WTC11 (cell line): ENCODE measurements around the gene AMELX.

Experiments used
- ATF1 ChIP-seq: sonication (generic); formaldehyde crosslinking; IDR thresholded peaks from 2 replicates; pipeline ENCODE4 v1.8.1; 2023; ENCODE audit warnings: mild to moderate bottlenecking, moderate library complexity, missing genetic modification reagents
- ATF2 ChIP-seq: sonication (generic); formaldehyde crosslinking; IDR thresholded peaks from 2 replicates; pipeline ENCODE4 v1.8.1; 2022; ENCODE audit warnings: low read depth, missing genetic modification reagents, borderline replicate concordance
- ATF3 ChIP-seq: sonication (generic); formaldehyde crosslinking; conservative IDR thresholded peaks from 2 replicates; pipeline ENCODE4 v1.8.1; 2022; ENCODE audit warnings: mild to moderate bottlenecking, missing genetic modification reagents
- ATF6 ChIP-seq: sonication (generic); formaldehyde crosslinking; IDR thresholded peaks from 2 replicates; pipeline ENCODE4 v1.8.1; 2023; ENCODE audit warnings: mild to moderate bottlenecking, missing genetic modification reagents
- CTCF ChIP-seq: fragments of 200-600 bp; IDR thresholded peaks from 2 replicates; pipeline ENCODE4 v1.8.0; 2022; ENCODE audit warnings: antibody characterized with exemption
- E2F1 ChIP-seq: sonication (generic); formaldehyde crosslinking; IDR thresholded peaks from 2 replicates; pipeline ENCODE4 v1.8.0; 2022; ENCODE audit warnings: mild to moderate bottlenecking, missing genetic modification reagents
- FOXP4 ChIP-seq: sonication (generic); formaldehyde crosslinking; IDR thresholded peaks from 2 replicates; pipeline ENCODE4 v1.8.0; 2022; ENCODE audit warnings: mild to moderate bottlenecking, missing genetic modification reagents
- GABPB1 ChIP-seq: sonication (generic); formaldehyde crosslinking; IDR thresholded peaks from 2 replicates; pipeline ENCODE4 v1.8.1; 2023; ENCODE audit warnings: mild to moderate bottlenecking, missing genetic modification reagents
- JUN ChIP-seq: sonication (generic); formaldehyde crosslinking; IDR thresholded peaks from 2 replicates; pipeline ENCODE4 v1.8.0; 2023; ENCODE audit warnings: mild to moderate bottlenecking, missing genetic modification reagents
- MLX ChIP-seq: sonication (generic); formaldehyde crosslinking; IDR thresholded peaks from 2 replicates; pipeline ENCODE4 v1.8.1; 2023; ENCODE audit warnings: mild to moderate bottlenecking, missing genetic modification reagents, moderate library complexity
- MYBL2 ChIP-seq: sonication (generic); formaldehyde crosslinking; IDR thresholded peaks from 2 replicates; pipeline ENCODE4 v1.8.1; 2023; ENCODE audit warnings: mild to moderate bottlenecking, moderate library complexity, missing genetic modification reagents
- NFE2L1 ChIP-seq: sonication (generic); formaldehyde crosslinking; IDR thresholded peaks from 2 replicates; pipeline ENCODE4 v1.8.1; 2023; ENCODE audit warnings: missing genetic modification reagents
- ZNF121 ChIP-seq: sonication (generic); formaldehyde crosslinking; IDR thresholded peaks from 2 replicates; pipeline ENCODE4 v1.8.0; 2023; ENCODE audit warnings: missing genetic modification reagents
- ZNF423 ChIP-seq: fragments of 250-450 bp; sonication (Bioruptor Pico); IDR thresholded peaks from 2 replicates; pipeline ENCODE4 v2.1.2; 2022; ENCODE audit warnings: mild to moderate bottlenecking, moderate library complexity

GRCh38 chrX:11329021-11329420 lies 35.8 kb downstream of the AMELX start:
- TF ChIP-seq CTCF, result no peak
- TF ChIP-seq FOXP4 (CRISPR knock-in tag), result no peak
- no peak for TF ChIP-seq ATF2
- no peak for TF ChIP-seq MLX (CRISPR knock-in tag)
- no peak for TF ChIP-seq GABPB1 (CRISPR knock-in tag)
- no peak for TF ChIP-seq MYBL2 (CRISPR knock-in tag)
- no peak for TF ChIP-seq ATF6 (CRISPR knock-in tag)
- TF ChIP-seq ZNF423 (CRISPR knock-in tag), result no peak
- TF ChIP-seq ZNF121 (CRISPR knock-in tag), result no peak
- no peak for TF ChIP-seq ATF1 (CRISPR knock-in tag)
- no peak for TF ChIP-seq ATF3
- no peak for TF ChIP-seq NFE2L1
- TF ChIP-seq JUN (CRISPR knock-in tag), result no peak
- TF ChIP-seq E2F1, result no peak
